CD14-positive monocyte (primary cell): ENCODE data around the gene UBE2J1. TPM values are rescaled to one million over a fixed set of nuclear protein-coding genes. Genes with fewer than 3 reads are reported as not detected.

ENCODE experiments used
- DNase-seq, 3 donors: peaks; one replicate each; pipeline ENCODE4 v3.0.0-alpha.2; 2011 to 2022
- H2AFZ ChIP-seq: 2 replicates; pipeline ENCODE4 v1.6.0; 2012; ENCODE audit warnings: mild to moderate bottlenecking, low read depth, low read length, inconsistent platforms; ENCODE audit not compliant: insufficient read depth, poor library complexity, severe bottlenecking
- H3K27ac ChIP-seq, 2 donors: 1 replicate in 1 of 2; 2 replicates in 1 of 2; pipeline ENCODE4 v1.5.1; 2012 to 2013; ENCODE audit warnings: low read length in 2 of 2, control low read depth in 1 of 2, inconsistent platforms in 1 of 2, low read depth in 1 of 2, mild to moderate bottlenecking in 1 of 2
- H3K27me3 ChIP-seq, 2 donors: one replicate each; pipeline versions ENCODE4 v1.6.0 to v1.6.1; 2011 to 2013; ENCODE audit warnings: low read length in 2 of 2; ENCODE audit not compliant: control insufficient read depth in 2 of 2, insufficient read depth in 2 of 2
- H3K36me3 ChIP-seq, 2 donors: replicated peaks in 1 of 2; 1 replicate in 1 of 2; 2 replicates in 1 of 2; pipeline versions ENCODE4 v1.5.1 to v1.6.1; 2012 to 2013; ENCODE audit warnings: low read length in 2 of 2, control low read depth in 1 of 2, inconsistent platforms in 1 of 2, mild to moderate bottlenecking in 1 of 2; ENCODE audit not compliant: insufficient read depth in 2 of 2, control insufficient read depth in 1 of 2
- H3K4me1 ChIP-seq, 2 donors: 1 replicate in 1 of 2; 2 replicates in 1 of 2; pipeline versions ENCODE4 v1.5.1 to v1.6.1; 2012 to 2013; ENCODE audit warnings: low read length in 2 of 2, control low read depth in 1 of 2, inconsistent platforms in 1 of 2, mild to moderate bottlenecking in 1 of 2, moderate library complexity in 1 of 2; ENCODE audit not compliant: insufficient read depth in 2 of 2, control insufficient read depth in 1 of 2
- H3K4me2 ChIP-seq: replicated peaks from 2 replicates; pipeline ENCODE3; 2012; ENCODE audit warnings: low read length, moderate library complexity, mild to moderate bottlenecking; ENCODE audit not compliant: poor library complexity, severe bottlenecking; ENCODE audit errors: extremely low read depth
- H3K4me3 ChIP-seq, 3 experiments: fragments of 200-600 bp in 1 of 3; sonication (generic) in 1 of 3; replicated peaks in 1 of 3; 1 replicate in 2 of 3; 2 replicates in 1 of 3; pipeline ENCODE4 v1.5.1; 2011 to 2013; ENCODE audit warnings: low read length in 3 of 3, mild to moderate bottlenecking in 3 of 3, control low read depth in 2 of 3, low read depth in 2 of 3, inconsistent platforms in 1 of 3, moderate library complexity in 1 of 3
- H3K79me2 ChIP-seq: 2 replicates; pipeline ENCODE4 v1.6.0; 2012; ENCODE audit warnings: mild to moderate bottlenecking, control low read depth, inconsistent platforms, low read length, moderate library complexity; ENCODE audit not compliant: insufficient read depth
- H3K9ac ChIP-seq: 2 replicates; pipeline ENCODE4 v1.6.0; 2017; ENCODE audit warnings: low read length, mild to moderate bottlenecking; ENCODE audit not compliant: insufficient read depth, poor library complexity, severe bottlenecking
- H3K9me3 ChIP-seq, 2 donors: replicated peaks in 1 of 2; 1 replicate in 1 of 2; 2 replicates in 1 of 2; pipeline versions ENCODE4 v1.5.1 to v1.6.1; 2012 to 2013; ENCODE audit warnings: low read length in 2 of 2, control low read depth in 1 of 2; ENCODE audit not compliant: control insufficient read depth in 1 of 2, insufficient read depth in 1 of 2
- H4K20me1 ChIP-seq: 2 replicates; pipeline ENCODE4 v1.6.0; 2012; ENCODE audit warnings: mild to moderate bottlenecking, low read length, control low read depth, moderate library complexity; ENCODE audit not compliant: insufficient read depth
- H3K27ac Mint-ChIP-seq, 7 donors: one replicate each; pipeline ENCODE4 v1.8.0; 2020; ENCODE audit warnings: mild to moderate bottlenecking in 7 of 7, mixed read lengths in 7 of 7, moderate library complexity in 6 of 7, inconsistent platforms in 2 of 7
- H3K27me3 Mint-ChIP-seq, 3 donors: one replicate each; pipeline ENCODE4 v1.8.0; 2021 to 2022; ENCODE audit warnings: low read depth in 3 of 3, mild to moderate bottlenecking in 3 of 3, mixed read lengths in 3 of 3, moderate library complexity in 3 of 3, inconsistent platforms in 1 of 3
- H3K36me3 Mint-ChIP-seq, 2 donors: one replicate each; pipeline ENCODE4 v1.8.0; 2020; ENCODE audit warnings: mixed read lengths in 2 of 2, inconsistent platforms in 1 of 2, mild to moderate bottlenecking in 1 of 2
- H3K4me1 Mint-ChIP-seq: one replicate; pipeline ENCODE4 v1.8.0; 2020; ENCODE audit warnings: mild to moderate bottlenecking, mixed read lengths
- H3K4me3 Mint-ChIP-seq, 2 donors: one replicate each; pipeline ENCODE4 v1.8.0; 2020; ENCODE audit warnings: mild to moderate bottlenecking in 2 of 2, mixed read lengths in 2 of 2, moderate library complexity in 1 of 2
- H3K9me3 Mint-ChIP-seq, 7 donors: one replicate each; pipeline ENCODE4 v1.8.0; 2020 to 2022; ENCODE audit warnings: mixed read lengths in 7 of 7, mild to moderate bottlenecking in 6 of 7, moderate library complexity in 6 of 7, inconsistent platforms in 2 of 7
- WGBS: methylation state at CpG from one replicate; pipeline ENCODE4 v1.1.5; 2013; ENCODE audit warnings: missing lambda C conversion rate; ENCODE audit not compliant: insufficient coverage; 5-methylcytosine and 5-hydroxymethylcytosine counted together
- intact Hi-C, 2 donors: fragments of 100-400 bp; cut with micrococcal nuclease; formaldehyde crosslinking; loops; one replicate each; pipeline versions ENCODE4 v1.15.0 to v1.15.1; 2023
- polyA plus RNA-seq, 3 donors: library from polyadenylated mRNA; depleted of rRNA in 1 of 3; unstranded in 2 of 3; stranded (reverse) in 1 of 3; fragments of 300-500 nt in 2 of 3; fragments of >200 nt in 1 of 3; fragmentation: Illumina TruSeq in 2 of 3; gene quantifications; 1 replicate in 2 of 3; 2 replicates in 1 of 3; pipeline ENCODE4 v1.2.3, GENCODE V29; 2012 to 2021
- TF ChIP-seq, protein P1 (sequence below): fragments of 200-600 bp; IDR thresholded peaks from one replicate; pipeline ENCODE4 v1.8.0; 2022; ENCODE audit warnings: antibody characterized with exemption, mild to moderate bottlenecking

UBE2J1 gene
- polyA plus RNA-seq, 3 donors, result 44.8 to 80.5 (median 66.1) TPM

DNA sequence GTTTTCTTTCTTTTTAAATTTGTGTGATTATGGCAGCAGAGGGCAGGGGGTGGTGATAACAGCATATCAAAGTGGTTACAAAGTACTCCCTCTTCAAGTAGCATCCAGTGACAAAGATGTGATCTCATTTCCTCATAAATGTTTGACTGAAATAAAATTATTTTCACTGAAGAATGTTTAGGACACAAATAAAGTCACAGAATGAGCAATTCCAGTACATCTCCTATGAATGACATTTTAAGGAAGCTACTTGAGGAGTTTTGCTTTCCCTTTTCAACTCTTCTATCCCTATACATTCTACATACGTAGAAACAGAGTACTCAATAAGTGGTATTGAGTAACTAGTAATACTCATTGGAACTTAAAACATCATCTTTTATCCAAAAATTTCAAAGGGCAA, 23.5 kb downstream of the UBE2J1 start:
- H3K36me3 Mint-ChIP-seq, result peaks cover 58 to 73% of the 10 kb centered on the region in 2 donors
- no CpG with 5 or more reads among the region's 1 CpG for whole genome bisulfite sequencing
- Histone ChIP-seq H3K79me2 (peaks cover 32% of the 10 kb centered on the region), H4K20me1 (peaks cover 71% of the 10 kb centered on the region), H3K4me2 (no peak overlapping the region), H3K9me3 (no peaks in the 10 kb centered on the region), H3K27ac (no peak overlapping the region), H2AFZ (no peak overlapping the region), H3K4me1 (peaks cover 4 to 6% of the 10 kb centered on the region in 2 donors), H3K27me3 (no peaks in the 10 kb centered on the region), H3K36me3 (peaks cover 74 to 82% of the 10 kb centered on the region in 2 donors), H3K9ac (no peak overlapping the region), H3K4me3 (no peak overlapping the region)
- no peak for DNase-seq
- H3K27me3 Mint-ChIP-seq, result no peaks in the 10 kb centered on the region
- intact Hi-C loops, result no loop called here
- no peaks in the 10 kb centered on the region for H3K9me3 Mint-ChIP-seq
- TF ChIP-seq, protein P1, sequence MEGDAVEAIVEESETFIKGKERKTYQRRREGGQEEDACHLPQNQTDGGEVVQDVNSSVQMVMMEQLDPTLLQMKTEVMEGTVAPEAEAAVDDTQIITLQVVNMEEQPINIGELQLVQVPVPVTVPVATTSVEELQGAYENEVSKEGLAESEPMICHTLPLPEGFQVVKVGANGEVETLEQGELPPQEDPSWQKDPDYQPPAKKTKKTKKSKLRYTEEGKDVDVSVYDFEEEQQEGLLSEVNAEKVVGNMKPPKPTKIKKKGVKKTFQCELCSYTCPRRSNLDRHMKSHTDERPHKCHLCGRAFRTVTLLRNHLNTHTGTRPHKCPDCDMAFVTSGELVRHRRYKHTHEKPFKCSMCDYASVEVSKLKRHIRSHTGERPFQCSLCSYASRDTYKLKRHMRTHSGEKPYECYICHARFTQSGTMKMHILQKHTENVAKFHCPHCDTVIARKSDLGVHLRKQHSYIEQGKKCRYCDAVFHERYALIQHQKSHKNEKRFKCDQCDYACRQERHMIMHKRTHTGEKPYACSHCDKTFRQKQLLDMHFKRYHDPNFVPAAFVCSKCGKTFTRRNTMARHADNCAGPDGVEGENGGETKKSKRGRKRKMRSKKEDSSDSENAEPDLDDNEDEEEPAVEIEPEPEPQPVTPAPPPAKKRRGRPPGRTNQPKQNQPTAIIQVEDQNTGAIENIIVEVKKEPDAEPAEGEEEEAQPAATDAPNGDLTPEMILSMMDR, result no peak
- peaks cover 7% of the 10 kb centered on the region for H3K4me1 Mint-ChIP-seq
- H3K27ac Mint-ChIP-seq, result peak overlapping the region in 1 of 7 donors; percentile 71
- no peak overlapping the region for H3K4me3 Mint-ChIP-seq

DNA sequence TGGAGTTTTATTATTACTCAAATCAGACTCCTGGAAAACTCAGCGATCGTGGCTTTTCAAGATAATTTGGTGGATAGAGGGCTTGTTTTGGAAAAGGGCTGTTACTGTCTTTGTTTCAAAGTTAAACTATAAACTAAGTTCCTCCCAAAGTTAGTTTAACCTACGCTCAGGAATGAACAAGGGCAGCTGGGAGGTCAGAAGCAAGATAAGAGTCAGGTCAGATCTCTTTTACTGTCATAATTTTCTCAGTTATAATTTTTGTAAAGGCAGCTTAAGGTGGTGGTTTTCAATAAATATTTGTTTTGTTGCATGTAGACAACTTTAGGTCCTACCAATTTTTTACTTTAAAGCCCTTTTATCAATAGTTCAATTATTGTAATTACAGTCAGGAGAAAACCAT, 28.2 kb downstream of the UBE2J1 start:
- peak overlapping the region in 1 of 3 experiments; percentile 29 for H3K4me3 ChIP-seq
- Mint-ChIP-seq H3K36me3 (peaks cover 39 to 40% of the 10 kb centered on the region in 2 donors), H3K27ac (peak overlapping the region in 4 of 7 donors; percentile 19 to 86 (median 48)), H3K4me1 (peaks cover 44% of the 10 kb centered on the region), H3K4me3 (no peak overlapping the region), H3K27me3 (no peaks in the 10 kb centered on the region), H3K9me3 (peaks cover 0 to 1% (median 0%) of the 10 kb centered on the region in 7 donors)
- H3K4me2 ChIP-seq, result peak overlapping the region; percentile 31
- H3K9ac ChIP-seq, result no peak overlapping the region
- DNase-seq, result no peak
- WGBS, result no CpG with 5 or more reads among the region's 3 CpGs
- H3K9me3 ChIP-seq, result no peaks in the 10 kb centered on the region
- peaks cover 3% of the 10 kb centered on the region for H3K79me2 ChIP-seq
- H4K20me1 ChIP-seq, result peaks cover 47% of the 10 kb centered on the region
- H2AFZ ChIP-seq, result no peak overlapping the region
- no peaks in the 10 kb centered on the region for H3K27me3 ChIP-seq
- H3K4me1 ChIP-seq, result peaks cover 38 to 42% of the 10 kb centered on the region in 2 donors
- intact Hi-C loops, result no loop called here
- peaks cover 33 to 37% of the 10 kb centered on the region in 2 donors for H3K36me3 ChIP-seq
- H3K27ac ChIP-seq, result peak overlapping the region in 1 of 2 donors; percentile 48
- TF ChIP-seq, protein P1, result no peak
